Activated CD8-positive, alpha-beta memory T cell treated with anti-CD3 and anti-CD28 coated beads for 36 hours (primary cell): ENCODE measurements around the gene PRR16. TPM values are rescaled to one million over a fixed set of nuclear protein-coding genes. Genes with fewer than 3 reads are reported as not detected.
"Not testable (repeated sequence)": the region's sequence is repeated elsewhere in the genome, so short reads cannot be mapped to it uniquely, and the experiment has no call there.

ENCODE experiments used
- CTCF ChIA-PET: fragments of 350-600 bp; sonication (Branson Sonifier 250); formaldehyde crosslinking; loops from one replicate; lab custom pipeline; 2021; ENCODE audit warnings: antibody characterized with exemption; lab: Charles Lee
- POLR2A ChIA-PET: fragments of 350-600 bp; sonication (Branson Sonifier 250); formaldehyde crosslinking; loops from one replicate; lab custom pipeline; 2021; ENCODE audit warnings: antibody characterized with exemption; lab: Charles Lee
- total RNA-seq, 2 experiments: library from RNA; stranded (reverse); gene quantifications; one replicate each; pipeline ENCODE4 v1.2.3, GENCODE V29; 2021

PRR16 gene
- total RNA-seq, 2 experiments from 2014 or later, result not detected

GRCh38 chr5:120458508-120458847 is 5.6 kb upstream of the PRR16 start:
- CTCF ChIA-PET, POLR2A ChIA-PET: not testable (repeated sequence)

DNA sequence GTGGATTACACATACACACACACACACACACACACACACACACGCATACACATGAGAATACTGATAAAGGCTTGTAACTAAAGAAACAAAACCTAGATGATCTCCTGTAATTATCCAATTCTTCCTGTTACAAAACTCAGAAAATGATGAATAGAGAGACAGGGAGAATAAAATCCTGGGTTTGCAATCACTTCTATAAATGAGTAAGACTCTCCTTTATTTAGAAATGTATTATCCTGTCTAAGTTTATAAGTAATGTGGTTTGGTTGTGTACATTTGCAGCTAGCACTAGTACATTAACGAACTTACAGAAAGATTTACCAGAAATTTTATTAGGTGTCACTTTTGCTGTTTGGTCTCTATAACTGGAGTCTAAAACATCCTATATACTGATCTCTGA is 2.8 kb upstream of the PRR16 start:
- POLR2A ChIA-PET, result no interaction called here
- CTCF ChIA-PET, result no interaction called here

GRCh38 chr5:120463006-120463680 is 957 bp upstream of the PRR16 start:
- POLR2A ChIA-PET, result no interaction called here
- CTCF ChIA-PET, result no interaction called here

GRCh38 chr5:120464627-120465435 is 731 bp downstream of the PRR16 start:
- ChIA-PET CTCF (no interaction called here), POLR2A (no interaction called here)

GRCh38 chr5:120465436-120465961 is 1.4 kb downstream of the PRR16 start:
- POLR2A ChIA-PET, result no interaction called here
- CTCF ChIA-PET, result no interaction called here

DNA sequence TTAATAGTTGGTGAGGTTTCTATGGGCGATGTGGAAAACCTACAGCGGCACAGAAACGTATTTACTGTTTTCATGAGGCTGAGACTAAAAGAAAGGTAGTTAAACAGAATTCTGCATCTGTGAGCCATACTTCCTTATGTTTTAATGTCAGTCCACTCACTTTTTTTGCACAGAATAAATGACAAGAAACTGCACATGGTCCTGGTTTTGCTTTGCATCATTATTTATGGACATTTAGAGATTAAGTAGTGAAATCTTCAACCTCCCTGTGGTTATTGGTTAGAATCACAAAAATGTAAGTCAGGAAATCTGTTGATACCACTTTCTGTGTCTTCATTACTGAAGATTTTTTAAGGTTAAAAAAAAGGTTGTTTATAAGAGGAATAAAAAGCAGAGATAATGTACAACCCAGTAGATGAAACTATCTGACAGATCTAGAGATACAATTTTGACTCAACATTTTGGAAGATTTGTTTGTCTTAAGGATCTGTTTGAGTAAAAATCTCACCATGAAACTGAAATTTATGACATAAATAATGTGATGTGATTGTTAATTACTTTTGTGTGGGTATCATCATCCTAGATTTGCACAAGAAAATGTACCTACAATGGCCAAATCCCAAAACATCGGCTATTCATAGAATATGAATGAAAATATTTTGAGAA is 2.4 kb downstream of the PRR16 start:
- ChIA-PET POLR2A (no interaction called here), CTCF (no interaction called here)

DNA sequence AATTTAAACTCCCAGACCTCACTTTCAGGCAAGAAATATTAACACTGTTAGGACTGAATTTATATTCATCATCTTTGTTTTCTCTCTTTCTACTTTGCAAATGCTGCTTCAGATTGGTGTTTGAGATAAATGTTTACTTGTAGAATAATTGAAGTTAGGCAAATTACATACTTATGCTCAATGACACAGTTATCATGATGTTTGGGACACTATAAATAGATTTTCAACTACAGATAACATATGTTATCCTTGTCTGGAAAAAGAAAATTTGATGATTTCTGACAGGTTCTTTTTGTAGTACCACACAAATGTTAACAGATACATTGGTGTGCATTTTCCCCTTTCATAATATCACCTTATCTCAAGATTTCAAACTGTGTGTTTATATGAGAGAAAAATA is 7.9 kb downstream of the PRR16 start:
- POLR2A ChIA-PET, result no interaction called here
- CTCF ChIA-PET, result no interaction called here

GRCh38 chr5:120472911-120473310 is 8.8 kb downstream of the PRR16 start:
- CTCF ChIA-PET, result no interaction called here
- POLR2A ChIA-PET, result no interaction called here

DNA sequence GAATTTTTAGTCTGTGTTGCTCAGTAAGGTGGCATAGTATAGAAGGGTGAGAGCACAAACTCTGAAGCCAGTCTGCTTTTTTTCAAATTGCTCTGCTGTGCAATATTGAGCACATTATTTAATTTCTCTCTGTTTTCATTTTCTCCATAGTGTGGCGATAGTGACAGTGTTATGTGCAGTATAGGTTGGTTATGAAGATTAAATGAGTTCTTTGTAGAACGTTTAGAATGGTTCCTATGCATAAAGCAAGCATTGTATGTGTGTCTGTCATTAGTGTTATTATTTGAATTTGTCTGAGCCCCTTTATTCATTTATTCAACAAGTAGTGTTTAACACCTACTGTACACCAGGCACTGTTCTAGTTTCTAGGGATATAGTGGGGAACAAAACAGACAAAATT is 9.2 kb downstream of the PRR16 start:
- ChIA-PET CTCF (no interaction called here), POLR2A (no interaction called here)

DNA sequence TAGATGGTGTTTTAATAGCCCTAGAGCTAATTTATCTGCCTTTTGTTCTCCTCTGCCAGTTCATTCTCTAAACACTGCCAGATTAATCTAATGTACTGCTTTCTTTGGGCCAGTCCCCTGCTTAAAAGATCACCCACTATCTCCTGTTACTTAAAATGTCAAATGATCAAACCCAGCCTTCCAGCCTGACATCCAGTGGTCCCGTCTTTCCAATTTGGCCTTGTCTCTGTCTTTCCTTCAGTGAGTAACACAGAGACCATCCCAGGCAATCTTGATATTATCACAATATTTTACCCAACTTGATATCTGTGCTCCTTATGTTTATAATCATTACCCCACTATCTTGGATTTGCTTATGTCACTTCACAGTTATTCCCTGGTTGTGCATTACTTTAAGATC is 12.0 kb downstream of the PRR16 start:
- CTCF ChIA-PET, result no interaction called here
- POLR2A ChIA-PET, result no interaction called here

DNA sequence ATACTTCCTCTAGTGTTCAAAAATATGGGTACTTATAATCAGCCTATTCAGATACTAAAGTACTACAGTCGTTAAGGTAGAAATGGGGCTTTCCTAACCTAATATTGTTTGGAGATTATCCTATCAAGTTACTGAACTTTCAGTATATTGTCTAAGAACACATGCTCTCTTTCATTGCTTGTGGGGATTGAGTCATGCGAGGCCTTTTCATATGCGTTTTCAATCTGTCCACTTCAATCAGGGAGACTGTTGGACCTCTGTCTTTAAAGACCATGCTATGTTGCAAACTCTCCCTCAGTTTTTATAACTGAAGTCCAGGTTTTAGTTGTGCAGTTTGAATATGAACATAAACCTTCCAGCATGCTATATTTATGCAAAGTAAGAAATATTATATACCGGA is 15.0 kb downstream of the PRR16 start:
- POLR2A ChIA-PET, result no interaction called here
- CTCF ChIA-PET, result no interaction called here

DNA sequence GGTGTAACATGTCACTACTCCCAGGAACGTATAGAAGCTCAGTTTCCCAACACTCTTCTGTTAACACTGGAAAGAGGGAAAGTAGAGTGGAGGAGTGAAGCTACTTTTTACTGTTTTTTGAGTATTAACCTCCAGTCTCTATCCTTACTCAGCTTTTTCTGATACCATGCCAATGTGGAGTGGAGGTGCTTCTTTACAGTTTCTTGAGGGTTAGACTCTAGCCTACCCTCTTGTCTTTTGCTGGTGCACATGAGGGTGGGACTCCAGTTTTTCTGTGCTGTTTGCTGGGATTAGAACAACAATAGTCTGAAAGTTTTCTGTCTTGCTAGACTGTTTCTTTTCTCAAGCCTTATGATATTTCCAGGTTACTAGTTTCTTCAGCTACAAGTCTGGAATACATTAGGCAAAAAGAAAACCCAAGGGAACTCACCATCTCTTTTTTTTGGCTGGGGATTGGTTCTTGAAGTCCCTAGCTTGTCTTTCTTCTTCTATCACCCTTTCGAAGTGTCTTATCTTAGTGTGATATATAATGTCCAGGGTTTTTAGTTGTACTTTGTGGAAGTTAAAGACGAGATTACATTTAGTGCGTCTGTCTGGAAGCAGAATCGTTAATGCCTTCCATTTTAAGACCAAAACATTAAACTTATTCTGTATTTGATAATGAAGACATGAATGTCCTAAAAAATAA is 35.9 kb downstream of the PRR16 start:
- POLR2A ChIA-PET, result no interaction called here
- CTCF ChIA-PET, result no interaction called here

DNA sequence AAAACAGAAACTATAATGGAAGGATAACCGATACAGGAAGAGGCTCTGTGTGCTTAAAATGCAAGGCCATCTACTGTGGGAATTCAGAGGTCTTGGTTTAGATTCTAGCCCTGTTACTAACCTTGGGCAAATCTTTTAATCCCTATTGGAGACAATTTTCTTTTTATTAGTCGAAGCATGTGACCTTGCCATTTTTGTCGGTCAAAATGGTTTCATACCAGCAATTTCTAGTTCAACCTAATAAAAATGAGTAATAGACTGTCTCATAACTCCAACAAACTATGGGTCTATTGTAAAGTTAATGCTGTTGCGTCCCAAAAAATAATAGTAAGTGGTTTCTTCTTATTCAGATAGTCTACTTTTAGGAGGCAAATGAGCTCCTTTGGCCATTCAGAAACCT is 38.4 kb downstream of the PRR16 start:
- ChIA-PET POLR2A (no interaction called here), CTCF (no interaction called here)

- POLR2A ChIA-PET, result no interaction called here
- CTCF ChIA-PET, result no interaction called here
Observed at GRCh38 chr5:120503341-120503740, 39.2 kb downstream of the PRR16 start.

DNA sequence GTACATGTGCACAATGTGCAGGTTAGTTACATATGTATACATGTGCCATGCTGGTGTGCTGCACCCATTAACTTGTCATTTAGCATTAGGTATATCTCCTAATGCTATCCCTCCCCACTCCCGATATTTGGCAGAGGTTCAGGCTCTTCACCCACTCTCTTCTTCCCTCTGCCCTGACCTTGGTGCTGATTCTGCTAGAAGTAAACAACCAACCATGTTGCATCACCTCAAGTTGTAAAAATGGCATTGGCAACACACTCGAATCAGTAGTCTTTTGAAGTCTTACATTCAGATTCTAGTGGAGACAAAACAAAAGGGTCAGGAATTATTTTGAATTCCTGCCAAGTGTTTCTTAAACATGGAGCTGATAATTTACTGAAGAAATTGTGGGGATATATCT is 40.0 kb downstream of the PRR16 start:
- ChIA-PET CTCF (no interaction called here), POLR2A (no interaction called here)

GRCh38 chr5:120507197-120507596 is 43.1 kb downstream of the PRR16 start:
- ChIA-PET POLR2A (no interaction called here), CTCF (no interaction called here)

DNA sequence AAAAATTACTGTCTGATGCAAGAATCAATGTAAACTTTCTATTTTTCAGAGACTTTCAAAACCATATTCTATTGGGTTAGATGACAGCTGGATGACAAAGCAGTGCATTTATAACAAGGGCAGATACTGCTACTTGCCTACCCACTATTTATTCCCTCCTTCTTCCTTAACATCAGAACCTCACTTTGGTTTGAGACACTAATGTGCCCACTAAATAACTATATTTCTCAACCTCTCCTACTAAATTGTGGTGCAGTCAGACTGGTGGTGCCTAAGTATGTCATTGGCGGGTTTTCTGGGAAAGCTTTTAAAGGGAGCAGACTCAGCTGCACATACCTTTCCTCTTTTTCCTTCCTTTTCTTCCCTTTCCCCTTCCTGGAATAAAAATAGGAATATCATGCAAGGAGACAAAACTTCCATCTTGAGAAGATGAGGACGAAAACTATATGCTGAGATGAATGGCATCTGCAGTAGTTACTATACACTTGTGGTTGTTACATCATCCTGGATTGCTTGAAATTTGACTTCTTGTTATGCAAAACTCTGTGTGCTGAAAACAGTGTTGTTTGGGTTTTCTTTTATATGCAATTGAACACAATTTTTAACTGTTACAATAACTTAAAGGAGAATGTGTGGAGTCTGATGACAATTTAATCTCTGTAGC is 43.8 kb downstream of the PRR16 start:
- CTCF ChIA-PET, result no interaction called here
- POLR2A ChIA-PET, result no interaction called here

DNA sequence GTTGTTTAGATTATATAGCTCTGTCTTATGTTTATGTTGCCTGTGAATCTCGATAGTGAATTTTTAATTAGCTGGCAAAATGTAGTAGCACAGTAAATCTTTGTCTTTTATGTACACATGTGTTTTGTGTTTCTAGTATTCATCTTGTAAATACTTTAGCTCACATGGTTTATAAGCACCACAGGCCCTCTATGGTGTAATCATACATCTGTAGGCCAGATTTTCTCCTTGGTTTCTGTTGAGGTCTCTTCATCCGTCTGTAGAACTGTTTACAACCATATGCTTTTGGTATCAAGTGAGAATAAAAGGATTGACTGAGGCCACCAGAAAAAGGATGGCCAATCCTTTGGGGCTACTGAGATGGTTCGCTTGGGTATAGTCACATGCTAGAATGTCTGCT is 45.0 kb downstream of the PRR16 start:
- CTCF ChIA-PET, result no interaction called here
- POLR2A ChIA-PET, result no interaction called here

DNA sequence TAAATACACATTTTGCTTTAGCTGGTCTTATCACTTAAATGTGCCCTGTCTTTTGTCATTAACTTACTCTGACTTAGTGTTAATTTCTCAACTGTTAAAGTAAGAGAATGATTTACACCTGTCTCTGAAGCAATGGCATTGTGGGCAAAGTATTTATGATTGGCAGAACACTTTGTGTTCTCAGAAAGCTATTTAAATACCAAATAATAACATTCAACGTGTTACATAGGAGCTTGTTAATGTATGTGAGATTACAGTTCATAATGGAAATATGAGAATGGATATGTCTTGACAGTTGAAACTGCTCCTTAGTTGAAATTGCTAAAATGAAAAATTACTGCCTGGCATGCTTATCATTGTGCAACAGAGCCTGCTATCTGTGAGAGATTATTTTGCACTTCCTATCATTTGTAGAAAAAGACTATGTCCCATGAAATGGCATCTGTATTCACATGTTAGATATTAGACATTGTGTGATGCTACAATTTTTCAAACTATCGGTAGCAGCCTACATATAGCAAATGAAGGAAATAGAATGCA is 46.1 kb downstream of the PRR16 start:
- ChIA-PET POLR2A (no interaction called here), CTCF (no interaction called here)
